Prostate gland (tissue), 2 donors: ENCODE data around the gene KLHL25. TPM values are rescaled to one million over a fixed set of nuclear protein-coding genes. Genes with fewer than 3 reads are reported as not detected.

Experiments used
- DNase-seq: peaks from one replicate; pipeline ENCODE4 v3.0.0-alpha.2; 2019; ENCODE audit warnings: low spot score
- H3K27ac ChIP-seq, 2 donors: fragments of 200-600 bp; sonication (generic); 2 replicates each; pipeline ENCODE4 v1.5.1; 2017 to 2019
- H3K27me3 ChIP-seq: fragments of 200-600 bp; sonication (generic); replicated peaks from 2 replicates; pipeline ENCODE4 v1.5.1; 2019; ENCODE audit not compliant: insufficient read depth
- H3K36me3 ChIP-seq, 2 donors: fragments of 200-600 bp; sonication (generic); 1 replicate in 1 of 2; 2 replicates in 1 of 2; pipeline versions ENCODE4 v1.5.1 to v1.8.1; 2017 to 2019
- H3K4me1 ChIP-seq: fragments of 200-600 bp; sonication (generic); replicated peaks from 2 replicates; pipeline ENCODE4 v1.5.1; 2019
- H3K4me3 ChIP-seq, 2 donors: fragments of 200-600 bp; sonication (generic); 2 replicates each; pipeline ENCODE4 v1.5.1; 2017 to 2019
- H3K9me3 ChIP-seq: fragments of 200-600 bp; sonication (generic); 2 replicates; pipeline ENCODE4 v1.5.1; 2017
- CTCF ChIP-seq, 4 experiments: fragments of 200-600 bp in 2 of 4; fragments of 450-650 bp in 2 of 4; sonication (generic) in 2 of 4; IDR thresholded peaks; 1 replicate in 3 of 4; 2 replicates in 1 of 4; pipeline ENCODE4 v1.5.1; 2016 to 2019; ENCODE audit warnings: antibody characterized with exemption in 4 of 4, mild to moderate bottlenecking in 2 of 4, moderate library complexity in 2 of 4
- POLR2A ChIP-seq: fragments of 450-650 bp; IDR thresholded peaks from one replicate; pipeline ENCODE4 v1.6.1; 2016; ENCODE audit warnings: antibody characterized with exemption, mild to moderate bottlenecking
- POLR2AphosphoS5 ChIP-seq: sonication (generic); formaldehyde crosslinking; IDR thresholded peaks from one replicate; pipeline ENCODE4 v1.6.1; 2017; ENCODE audit warnings: antibody characterized with exemption
- WGBS: methylation state at CpG from one replicate; pipeline ENCODE4 v1.1.5; 2018; 5-methylcytosine and 5-hydroxymethylcytosine counted together
- intact Hi-C: fragments of 100-400 bp; cut with DNase I; formaldehyde crosslinking; loops from one replicate; pipeline ENCODE4 v1.14.2; 2022
- total RNA-seq, 2 donors: library from RNA; depleted of rRNA; stranded (reverse); fragments of >200 nt; gene quantifications; one replicate each; pipeline ENCODE4 v1.1.0, GENCODE V29; 2016

The KLHL25 gene
- total RNA-seq, 2 donors from 2014 or later, result 5.1 to 30.8 TPM

- no peak for TF ChIP-seq CTCF (IDR thresholded peaks at IDR 0.05)
- TF ChIP-seq POLR2AphosphoS5, result no peak
- no peak for TF ChIP-seq POLR2A
- H3K4me1 ChIP-seq, result peaks cover 7% of the 10 kb centered on the region
- H3K27ac ChIP-seq, result no peak overlapping the region
- whole genome bisulfite sequencing, result 31% methylated on average over 7 of the region's 7 CpGs
- no peaks in the 10 kb centered on the region for H3K27me3 ChIP-seq
- H3K9me3 ChIP-seq, result no peaks in the 10 kb centered on the region
- DNase-seq, result peak; percentile 29
- H3K4me3 ChIP-seq, result no peak overlapping the region
- intact Hi-C loops, result loop anchor here (5.0 kb wide), 1 partner anchor 77 kb away; no protein-coding TSS in a partner anchor
- H3K36me3 ChIP-seq, result no peaks in the 10 kb centered on the region
These were observed 39.7 kb downstream of the KLHL25 start for GRCh38 chr15:85754989-85755388.

- Histone ChIP-seq H3K27ac (no peak overlapping the region), H3K4me3 (no peak overlapping the region), H3K4me1 (peaks cover 7% of the 10 kb centered on the region), H3K36me3 (no peaks in the 10 kb centered on the region), H3K27me3 (no peaks in the 10 kb centered on the region), H3K9me3 (no peaks in the 10 kb centered on the region)
- TF ChIP-seq POLR2AphosphoS5 (no peak), CTCF (IDR thresholded peaks at IDR 0.05) (no peak)
- WGBS, result 70% methylated on average over 10 of the region's 10 CpGs
- intact Hi-C loops, result loop anchor here (5.0 kb wide), 1 partner anchor 78 kb away; no protein-coding TSS in a partner anchor
- DNase-seq, result no peak
These were observed 40.8 kb downstream of the KLHL25 start for GRCh38 chr15:85753791-85754452.

GRCh38 chr15:85753261-85753660 lies 41.5 kb downstream of the KLHL25 start:
- no peaks in the 10 kb centered on the region for H3K9me3 ChIP-seq
- intact Hi-C loops, result loop anchor here (5.0 kb wide), 1 partner anchor 79 kb away; no protein-coding TSS in a partner anchor
- no peaks in the 10 kb centered on the region for H3K36me3 ChIP-seq
- no peaks in the 10 kb centered on the region for H3K27me3 ChIP-seq
- no peak for DNase-seq
- H3K4me3 ChIP-seq, result no peak overlapping the region
- WGBS, result 100% methylated on average over 1 of the region's 1 CpG
- no peak for TF ChIP-seq POLR2A
- TF ChIP-seq CTCF (IDR thresholded peaks at IDR 0.05), result no peak
- no peak for TF ChIP-seq POLR2AphosphoS5
- H3K4me1 ChIP-seq, result peaks cover 7% of the 10 kb centered on the region
- H3K27ac ChIP-seq, result no peak overlapping the region

GRCh38 chr15:85752491-85752961 lies 42.2 kb downstream of the KLHL25 start:
- Histone ChIP-seq H3K4me1 (peaks cover 7% of the 10 kb centered on the region), H3K27ac (no peak overlapping the region), H3K4me3 (no peak overlapping the region), H3K27me3 (no peaks in the 10 kb centered on the region), H3K36me3 (no peaks in the 10 kb centered on the region), H3K9me3 (no peaks in the 10 kb centered on the region)
- WGBS, result 25% methylated on average over 7 of the region's 8 CpGs
- intact Hi-C loops, result loop anchor here (5.0 kb wide), 1 partner anchor 80 kb away; no protein-coding TSS in a partner anchor
- TF ChIP-seq POLR2A, result no peak
- no peak for TF ChIP-seq CTCF (IDR thresholded peaks at IDR 0.05)
- TF ChIP-seq POLR2AphosphoS5, result peak; percentile 71
- peak; percentile 76 for DNase-seq

- no peak for DNase-seq
- Histone ChIP-seq H3K27ac (peak overlapping the region in 1 of 2 donors; percentile 65), H3K4me1 (peaks cover 7% of the 10 kb centered on the region), H3K36me3 (no peaks in the 10 kb centered on the region), H3K9me3 (no peaks in the 10 kb centered on the region), H3K4me3 (no peak overlapping the region), H3K27me3 (no peaks in the 10 kb centered on the region)
- WGBS, result 68% methylated on average over 15 of the region's 15 CpGs
- intact Hi-C loops, result loop anchor here (5.0 kb wide), 1 partner anchor 80 kb away; no protein-coding TSS in a partner anchor
- no peak for TF ChIP-seq POLR2A
- TF ChIP-seq CTCF (IDR thresholded peaks at IDR 0.05), result no peak
- no peak for TF ChIP-seq POLR2AphosphoS5
These were observed 42.6 kb downstream of the KLHL25 start for GRCh38 chr15:85752124-85752475.
